GM18870 (cell line): ENCODE data around the gene SLC35B3.
"Not testable (repeated sequence)": the region's sequence is repeated elsewhere in the genome, so short reads cannot be mapped to it uniquely, and the experiment has no call there.

Experiments used
- ATAC-seq: cut with Tn5 transposase; IDR thresholded peaks from one replicate; pipeline ENCODE4 v1.9.1; 2021; ENCODE audit warnings: moderate library complexity; ENCODE audit not compliant: unreplicated experiment

SLC35B3 gene

DNA sequence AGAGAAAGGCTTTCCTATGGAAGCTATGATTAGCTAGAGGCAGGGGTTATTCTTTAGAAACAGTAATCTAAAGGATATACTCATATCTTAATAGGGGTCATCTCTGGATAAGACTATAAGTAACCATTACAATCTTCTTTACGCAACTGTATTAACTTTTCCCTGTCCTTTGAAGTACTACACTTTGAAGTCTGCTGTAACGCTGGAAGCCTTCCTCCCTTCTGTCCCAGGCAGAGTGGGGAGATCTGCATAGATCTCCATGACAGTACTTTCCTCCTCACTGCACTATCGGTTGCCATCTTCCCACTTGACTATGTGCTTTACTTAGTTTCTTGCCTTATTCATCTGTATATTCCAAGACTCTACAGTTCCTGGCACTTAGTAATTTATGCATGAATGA is 20.1 kb downstream of the SLC35B3 start:
- no peak for ATAC-seq

DNA sequence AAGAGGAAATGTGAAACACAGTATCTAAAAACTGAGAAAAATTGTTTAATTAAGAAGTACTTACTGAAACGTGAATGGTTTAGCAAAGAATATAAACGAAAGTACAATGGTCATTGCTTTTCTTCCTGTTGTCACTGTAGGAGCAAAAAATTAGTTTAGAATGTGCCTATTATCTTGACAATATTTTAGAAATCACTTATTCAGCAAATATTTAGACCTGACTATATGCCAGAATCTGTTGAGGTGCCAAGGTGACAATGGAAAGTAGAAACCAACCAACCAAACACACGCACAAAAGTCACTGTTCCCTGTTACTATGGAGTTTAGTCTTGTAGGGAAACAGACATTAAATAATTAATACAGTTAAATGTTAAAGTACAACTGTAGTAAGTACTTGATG is 20.5 kb downstream of the SLC35B3 start:
- no peak for ATAC-seq

DNA sequence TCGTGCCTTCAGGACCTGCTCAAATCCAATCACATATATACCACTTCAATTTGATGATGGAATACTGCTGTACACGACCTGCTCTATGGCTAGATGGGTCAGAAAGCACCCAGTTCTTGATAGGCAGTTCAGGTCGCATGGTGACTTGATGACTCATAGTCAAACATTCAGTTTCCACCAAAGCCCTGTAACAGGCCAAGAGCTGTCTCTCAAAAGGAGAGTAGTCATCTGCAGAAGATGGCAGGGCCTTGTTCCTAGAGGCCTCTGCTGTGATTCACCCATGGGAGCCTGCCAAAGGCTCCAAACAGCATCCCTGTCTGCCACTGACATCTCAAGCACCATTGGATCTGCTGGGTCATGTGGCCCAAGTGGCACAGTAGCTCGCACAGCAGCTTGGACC is 29.4 kb downstream of the SLC35B3 start:
- not testable (repeated sequence) for ATAC-seq

DNA sequence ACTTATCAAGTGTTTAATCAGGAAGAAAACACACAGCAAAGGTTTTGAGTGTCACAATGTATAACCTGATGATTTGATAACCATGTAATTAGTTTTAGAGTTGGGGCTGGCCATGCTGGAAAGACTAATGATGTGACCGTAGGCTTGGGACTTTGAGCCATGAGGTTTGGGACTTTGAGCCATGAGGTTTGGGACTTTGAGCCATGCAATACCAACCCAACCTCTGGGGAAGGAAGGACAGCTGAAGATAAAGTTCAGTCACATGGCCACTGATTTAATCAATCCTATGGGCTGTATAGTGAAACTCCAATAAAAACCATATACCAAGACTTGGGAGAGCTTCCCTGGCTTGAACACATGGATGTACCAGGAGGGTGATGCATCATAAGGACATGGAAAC is 32.8 kb downstream of the SLC35B3 start:
- no peak for ATAC-seq

DNA sequence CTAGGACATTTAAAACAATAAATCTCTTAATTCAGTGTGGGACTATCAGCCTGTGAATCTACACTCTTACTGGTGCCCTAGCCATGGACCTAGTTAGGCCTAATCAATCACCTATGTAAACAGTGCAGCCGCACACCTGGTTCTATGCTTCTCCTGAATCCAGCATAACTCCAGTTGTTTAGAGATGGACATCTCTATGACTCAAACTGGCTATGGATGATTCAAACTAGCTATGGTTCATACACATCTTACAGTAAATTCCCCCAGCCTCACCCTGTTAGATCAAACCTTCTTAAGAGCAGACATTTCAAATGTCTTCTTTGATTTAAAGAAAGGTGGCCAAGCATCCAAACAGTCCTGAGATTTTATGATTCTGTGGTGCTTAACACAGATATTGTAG is 34.7 kb downstream of the SLC35B3 start:
- no peak for ATAC-seq

DNA sequence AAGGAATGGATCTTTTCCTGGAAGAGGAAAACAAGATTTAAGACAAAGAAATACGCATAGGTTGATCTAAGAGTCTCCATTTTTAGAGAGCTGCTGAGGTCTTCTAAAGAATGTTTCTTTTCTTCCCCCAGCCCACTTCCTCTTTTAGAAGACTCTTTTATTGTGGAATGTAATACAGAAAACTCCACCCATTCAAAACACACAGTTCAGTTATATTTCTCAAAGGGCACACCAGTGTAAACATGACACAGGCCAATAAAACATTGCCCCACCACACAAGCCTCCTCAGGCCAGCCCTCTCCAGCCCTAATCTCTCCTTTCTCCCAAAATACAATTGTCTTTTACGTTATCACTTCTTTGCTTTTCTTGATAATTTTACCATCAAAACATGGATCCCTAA is 42.8 kb downstream of the SLC35B3 start:
- no peak for ATAC-seq

DNA sequence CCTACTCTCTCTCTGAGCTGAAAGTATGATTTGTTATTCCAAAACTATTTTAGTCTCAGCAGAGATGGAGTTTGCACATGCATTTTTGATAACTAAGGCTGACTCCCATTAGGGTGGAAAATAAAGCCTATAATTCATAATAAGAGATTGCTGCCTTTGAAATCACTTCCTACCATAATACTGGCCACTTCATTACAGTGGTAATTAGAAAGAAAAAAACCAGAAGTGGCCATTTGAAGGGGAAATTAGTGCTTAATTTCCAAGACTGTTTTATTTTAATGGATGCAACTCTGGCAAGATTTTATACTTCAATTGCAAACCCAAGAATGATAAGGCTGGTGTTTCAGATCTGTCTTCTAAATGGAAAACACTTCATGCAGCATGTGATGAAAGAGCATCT is 43.4 kb downstream of the SLC35B3 start:
- ATAC-seq: no peak

DNA sequence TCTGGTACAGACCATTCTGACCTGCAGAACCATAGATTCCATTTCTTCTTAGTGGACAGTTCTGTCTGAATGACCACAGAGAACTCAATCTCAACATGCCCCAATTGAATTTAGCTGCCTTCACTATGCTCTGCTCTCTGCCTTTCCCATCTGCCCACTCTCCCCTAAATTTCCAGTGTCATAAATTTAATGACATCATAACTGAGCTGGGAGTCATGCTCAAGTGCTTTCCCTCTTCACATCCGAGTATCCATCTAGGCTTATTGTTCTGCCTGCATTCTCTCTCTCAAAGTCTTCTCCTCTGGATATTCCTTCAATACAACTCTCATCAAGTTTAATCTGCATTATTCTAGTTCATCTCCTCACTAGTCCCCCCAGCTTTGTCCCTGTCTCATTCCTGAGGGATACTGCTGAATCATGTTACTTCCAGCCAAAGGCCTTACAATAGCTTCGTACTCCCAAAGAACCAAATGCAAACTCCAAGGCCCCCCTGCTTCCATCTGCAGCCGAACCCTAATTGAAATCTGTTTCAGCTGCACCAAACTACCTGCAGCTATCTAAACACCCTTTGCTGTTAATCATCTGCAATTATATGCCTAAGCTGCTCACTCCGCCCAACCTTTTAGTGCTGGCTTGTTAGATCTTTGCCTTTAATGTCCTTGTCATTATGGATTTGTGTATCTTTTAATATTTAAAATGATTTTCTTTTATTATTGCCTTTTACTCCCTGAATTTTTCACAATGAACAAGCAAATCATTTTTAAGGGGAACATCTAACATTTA is 46.1 kb downstream of the SLC35B3 start:
- no peak for ATAC-seq

DNA sequence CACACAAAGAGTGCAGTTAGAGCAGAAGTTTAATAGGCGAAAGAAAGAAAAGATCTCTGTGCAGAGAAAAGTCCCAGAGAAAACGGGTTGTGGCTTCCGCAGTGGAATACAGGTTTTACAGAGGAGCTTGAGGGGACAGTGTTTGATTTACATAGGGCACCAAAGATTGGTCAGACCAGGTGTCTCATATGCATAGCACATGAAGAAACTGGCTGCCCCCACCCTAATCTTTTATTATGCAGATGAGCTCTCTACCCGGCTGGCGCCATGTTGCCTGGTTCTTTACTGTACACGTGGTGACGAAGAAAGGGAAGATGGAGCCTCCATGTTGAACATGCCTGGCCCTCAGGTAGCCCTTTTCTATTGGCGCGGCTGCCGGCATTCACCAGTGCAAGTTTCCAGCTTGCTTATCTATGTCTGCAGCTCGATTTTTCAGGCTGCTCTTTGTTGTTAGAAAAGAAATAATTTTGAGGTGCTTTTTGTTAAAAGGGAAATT is 47.4 kb downstream of the SLC35B3 start:
- ATAC-seq: no peak

DNA sequence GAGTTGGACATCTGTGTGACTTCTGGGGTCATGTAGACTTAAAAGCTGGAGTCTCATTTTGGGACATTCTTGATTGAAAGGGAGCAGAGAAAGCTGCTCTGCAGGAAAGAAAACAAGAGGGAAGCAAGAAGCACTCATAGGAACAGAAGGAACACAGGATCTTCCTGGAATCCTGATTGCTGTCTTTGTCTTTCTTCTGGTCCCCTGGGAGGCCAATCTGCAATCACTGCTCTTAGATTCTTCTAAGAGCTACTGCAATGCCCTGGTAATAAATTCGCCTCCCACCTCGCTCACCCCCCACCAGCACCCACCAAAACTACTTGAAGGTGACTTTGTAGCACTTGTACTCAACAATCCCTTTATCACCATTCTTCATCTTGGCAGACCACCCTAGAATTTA is 51.8 kb downstream of the SLC35B3 start:
- ATAC-seq: no peak

DNA sequence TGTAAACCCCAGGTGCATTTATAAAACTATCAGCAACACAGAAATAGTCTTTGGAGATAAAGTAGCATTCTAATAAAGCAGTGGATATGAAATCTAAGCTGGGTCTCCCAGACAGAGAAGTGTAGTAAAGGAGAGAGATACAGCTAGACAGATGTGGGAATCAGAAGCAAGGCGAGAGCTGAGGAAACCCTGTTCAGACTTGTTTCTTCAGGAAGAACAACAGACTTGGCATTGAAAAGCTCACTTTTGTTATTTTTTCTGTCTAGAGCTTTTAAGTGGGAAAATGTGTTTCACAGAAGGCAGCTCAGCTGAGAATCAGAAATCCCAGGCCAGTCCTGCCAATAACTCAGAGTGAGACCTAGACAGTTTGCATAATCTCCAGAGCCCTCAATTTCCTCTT is 52.9 kb downstream of the SLC35B3 start:
- no peak for ATAC-seq

DNA sequence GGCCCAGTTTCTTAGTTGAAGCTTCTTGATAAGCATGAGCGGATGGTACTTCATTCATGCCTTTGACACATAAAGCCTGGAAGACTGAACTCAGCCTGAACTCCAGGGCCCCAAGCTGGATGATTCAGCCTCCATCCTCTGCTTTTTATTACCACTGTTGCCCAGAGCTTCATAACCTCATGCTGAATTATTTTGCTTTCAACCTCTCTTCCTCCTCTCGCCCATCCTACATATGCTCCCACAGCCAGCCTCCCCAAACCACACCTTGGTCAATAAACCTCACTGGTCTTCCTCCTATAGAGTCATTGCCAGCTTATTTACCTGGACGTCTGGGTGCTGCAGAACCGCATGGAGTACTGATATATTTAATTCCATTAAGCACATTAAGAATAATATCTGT is 59.4 kb downstream of the SLC35B3 start:
- no peak for ATAC-seq
